Measurements from ENCODE around the gene MRPL55. TPM values are rescaled to one million over a fixed set of nuclear protein-coding genes. Genes with fewer than 3 reads are reported as not detected.

The MRPL55 gene
- total RNA-seq, 4 donors from 2014 or later, result 23.5 to 125 (median 87.5) TPM

- peaks cover 7% of the 10 kb centered on the region for H3K27me3 ChIP-seq
- DNase-seq, result no peak
- TF ChIP-seq CTCF (IDR thresholded peaks at IDR 0.05) (no peak), POLR2A (IDR thresholded peaks at IDR 0.05) (no peak)
- no peak overlapping the region for H3K4me3 ChIP-seq (replicated peaks in 1 of 3)
- peaks cover 0 to 15% of the 10 kb centered on the region in 2 donors for H3K4me1 ChIP-seq
- H3K36me3 ChIP-seq, result no peaks in the 10 kb centered on the region
- intact Hi-C loops (cut with DNase I), result no loop called here
- no peak overlapping the region for H3K27ac ChIP-seq
- H3K9me3 ChIP-seq, result no peaks in the 10 kb centered on the region
- WGBS, 2 donors, result 33 to 72% methylated on average over 1 to 4 of the region's 8 CpGs
These were observed 44.8 kb downstream of the MRPL55 start for GRCh38 chr1:228064296-228064695.

GRCh38 chr1:228063251-228064191 lies 45.6 kb downstream of the MRPL55 start:
- Histone ChIP-seq H3K36me3 (no peaks in the 10 kb centered on the region), H3K4me3 (replicated peaks in 1 of 3) (no peak overlapping the region), H3K27me3 (peaks cover 8% of the 10 kb centered on the region), H3K9me3 (no peaks in the 10 kb centered on the region), H3K4me1 (peaks cover 0 to 20% of the 10 kb centered on the region in 2 donors), H3K27ac (no peak overlapping the region)
- intact Hi-C loops (cut with DNase I), result no loop called here
- TF ChIP-seq POLR2A (IDR thresholded peaks at IDR 0.05) (no peak), CTCF (IDR thresholded peaks at IDR 0.05) (no peak)
- 86 to 87% methylated on average over 4 to 5 of the region's 15 CpGs for WGBS, 2 donors
- DNase-seq, result no peak

GRCh38 chr1:228062812-228063211 lies 46.3 kb downstream of the MRPL55 start:
- no peak for DNase-seq
- 39 to 80% methylated on average over 3 to 4 of the region's 4 CpGs for WGBS, 2 donors
- no peak overlapping the region for H3K27ac ChIP-seq
- no peak for TF ChIP-seq CTCF (IDR thresholded peaks at IDR 0.05)
- no peak for TF ChIP-seq POLR2A (IDR thresholded peaks at IDR 0.05)
- H3K36me3 ChIP-seq, result no peaks in the 10 kb centered on the region
- H3K4me3 ChIP-seq (replicated peaks in 1 of 3), result no peak overlapping the region
- intact Hi-C loops (cut with DNase I), result no loop called here
- H3K27me3 ChIP-seq, result peaks cover 8% of the 10 kb centered on the region
- H3K4me1 ChIP-seq, result peaks cover 0 to 20% of the 10 kb centered on the region in 2 donors
- H3K9me3 ChIP-seq, result no peaks in the 10 kb centered on the region

- 96 to 98% methylated on average over 5 to 7 of the region's 9 CpGs for WGBS, 2 donors
- Histone ChIP-seq H3K4me3 (replicated peaks in 1 of 3) (no peak overlapping the region), H3K9me3 (no peaks in the 10 kb centered on the region), H3K27me3 (peaks cover 8% of the 10 kb centered on the region), H3K4me1 (peaks cover 0 to 20% of the 10 kb centered on the region in 2 donors), H3K36me3 (no peaks in the 10 kb centered on the region), H3K27ac (no peak overlapping the region)
- intact Hi-C loops (cut with DNase I), result no loop called here
- DNase-seq, result peak in 1 of 2 donors; percentile 1
- TF ChIP-seq POLR2A (IDR thresholded peaks at IDR 0.05) (no peak), CTCF (IDR thresholded peaks at IDR 0.05) (no peak)
These were observed 46.9 kb downstream of the MRPL55 start for GRCh38 chr1:228062085-228062791.

All from thyroid gland (tissue), 4 donors.